Measurements from ENCODE around the gene MMP23B.
"Not testable (repeated sequence)": the region's sequence is repeated elsewhere in the genome, so short reads cannot be mapped to it uniquely, and the experiment has no call there.

DNA sequence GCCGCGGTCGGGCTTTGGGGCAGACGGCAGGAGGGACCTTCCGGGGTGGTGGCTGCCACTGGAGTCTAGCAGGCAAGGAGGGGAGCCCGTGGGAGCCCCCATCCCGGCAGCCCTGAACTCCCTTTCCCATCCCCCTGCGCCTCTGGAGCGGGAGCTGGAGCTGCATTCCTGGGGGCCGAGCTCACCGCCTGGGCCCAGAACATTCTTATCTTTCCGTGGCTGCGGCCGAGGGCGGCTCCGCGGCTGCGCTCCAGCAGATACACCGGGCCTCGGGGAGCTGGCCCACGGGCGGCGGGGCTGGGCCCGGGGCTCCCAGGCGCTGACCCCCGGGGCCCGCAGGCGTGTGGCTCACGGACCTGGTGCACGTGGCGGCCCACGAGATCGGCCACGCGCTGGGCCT lies 1.4 kb downstream of the MMP23B start:
- TF ChIP-seq, protein P1, sequence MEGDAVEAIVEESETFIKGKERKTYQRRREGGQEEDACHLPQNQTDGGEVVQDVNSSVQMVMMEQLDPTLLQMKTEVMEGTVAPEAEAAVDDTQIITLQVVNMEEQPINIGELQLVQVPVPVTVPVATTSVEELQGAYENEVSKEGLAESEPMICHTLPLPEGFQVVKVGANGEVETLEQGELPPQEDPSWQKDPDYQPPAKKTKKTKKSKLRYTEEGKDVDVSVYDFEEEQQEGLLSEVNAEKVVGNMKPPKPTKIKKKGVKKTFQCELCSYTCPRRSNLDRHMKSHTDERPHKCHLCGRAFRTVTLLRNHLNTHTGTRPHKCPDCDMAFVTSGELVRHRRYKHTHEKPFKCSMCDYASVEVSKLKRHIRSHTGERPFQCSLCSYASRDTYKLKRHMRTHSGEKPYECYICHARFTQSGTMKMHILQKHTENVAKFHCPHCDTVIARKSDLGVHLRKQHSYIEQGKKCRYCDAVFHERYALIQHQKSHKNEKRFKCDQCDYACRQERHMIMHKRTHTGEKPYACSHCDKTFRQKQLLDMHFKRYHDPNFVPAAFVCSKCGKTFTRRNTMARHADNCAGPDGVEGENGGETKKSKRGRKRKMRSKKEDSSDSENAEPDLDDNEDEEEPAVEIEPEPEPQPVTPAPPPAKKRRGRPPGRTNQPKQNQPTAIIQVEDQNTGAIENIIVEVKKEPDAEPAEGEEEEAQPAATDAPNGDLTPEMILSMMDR (IDR thresholded peaks at IDR 0.05): not testable (repeated sequence)
- TF ChIP-seq POLR2A, EP300 (IDR thresholded peaks at IDR 0.05): not testable (repeated sequence)

Measured in tibial nerve (tissue), 4 donors.